LNCaP clone FGC (cell line): ENCODE results near the gene DGKZ.

Experiments
- DNase-seq: peaks from one replicate; pipeline ENCODE4 v3.0.0-alpha.2; 2011; ENCODE audit warnings: low read depth
- H3K4me3 ChIP-seq: 2 replicates; pipeline ENCODE4 v1.5.1; 2011; ENCODE audit warnings: mild to moderate bottlenecking, low read depth, low read length, control low read depth
- CTCF ChIP-seq: IDR thresholded peaks from 2 replicates; pipeline ENCODE4 v1.5.1; 2012; ENCODE audit warnings: mild to moderate bottlenecking; ENCODE audit not compliant: control insufficient read depth, insufficient read depth; ENCODE audit errors: extremely low read depth

The DGKZ gene

DNA sequence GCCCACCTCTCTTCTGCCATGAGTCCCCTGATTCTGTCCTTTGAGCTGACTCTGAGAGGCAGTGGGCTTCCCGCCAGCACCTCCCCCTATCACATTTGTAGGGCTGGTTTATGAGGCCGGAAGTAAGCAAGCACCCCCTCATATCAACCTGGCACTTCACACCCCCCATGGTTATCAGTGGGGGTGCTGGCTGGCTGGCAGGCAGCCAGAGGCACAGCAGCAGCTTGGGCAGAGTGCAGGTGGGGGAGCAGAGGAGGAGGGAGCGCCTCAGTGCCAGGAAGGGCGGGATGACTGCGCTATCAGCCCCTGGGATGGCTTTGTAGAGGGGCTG, 67.2 kb downstream of the DGKZ start:
- TF ChIP-seq CTCF: no peak
- no peak for DNase-seq
- H3K4me3 ChIP-seq: no peak overlapping the region

DNA sequence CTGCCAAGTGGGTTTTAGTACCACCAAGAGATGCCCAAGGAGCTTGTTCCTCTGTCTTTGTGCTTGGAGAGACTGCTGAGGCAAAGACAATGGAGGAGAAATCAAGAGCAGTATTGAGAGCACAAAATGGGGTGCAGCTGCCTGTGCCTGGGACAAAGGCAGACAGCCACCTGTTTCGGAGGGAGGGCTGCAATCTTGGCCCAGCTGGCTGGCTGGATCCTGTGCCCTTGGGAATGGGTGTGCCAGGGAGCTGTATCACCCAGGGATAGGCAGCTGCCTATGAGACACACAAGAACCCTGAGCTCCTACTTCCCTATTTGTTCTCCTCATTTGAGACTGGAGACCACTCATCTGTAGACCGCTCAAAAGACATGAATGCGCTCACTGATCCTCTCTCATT, 67.6 kb downstream of the DGKZ start:
- no peak overlapping the region for H3K4me3 ChIP-seq
- TF ChIP-seq CTCF: no peak
- no peak for DNase-seq

GRCh38 chr11:46417711-46418110, 70.4 kb downstream of the DGKZ start:
- TF ChIP-seq CTCF: no peak
- H3K4me3 ChIP-seq: no peak overlapping the region
- DNase-seq: no peak

DNA sequence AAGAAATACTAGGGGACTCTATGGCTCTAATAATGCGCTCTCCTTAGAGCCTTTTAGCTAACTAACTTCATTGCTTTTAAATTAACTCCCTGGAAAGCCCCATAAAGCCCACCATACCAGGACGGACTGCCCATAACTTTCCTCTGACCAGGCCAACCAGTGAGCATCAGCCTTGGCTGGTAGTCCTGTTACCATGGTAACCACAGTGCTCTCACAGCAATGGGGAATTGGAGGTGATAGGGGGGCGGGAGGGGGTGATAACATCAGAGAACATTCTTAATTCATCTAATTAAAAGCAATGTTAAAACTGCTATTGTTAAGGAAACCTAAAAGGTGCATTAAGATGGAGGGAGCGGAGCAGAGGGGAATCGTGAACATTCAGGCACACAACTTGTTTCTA, 71.5 kb downstream of the DGKZ start:
- no peak for TF ChIP-seq CTCF
- H3K4me3 ChIP-seq: no peak overlapping the region
- no peak for DNase-seq

- no peak for TF ChIP-seq CTCF
- no peak overlapping the region for H3K4me3 ChIP-seq
- no peak for DNase-seq
These were observed 73.2 kb downstream of the DGKZ start for GRCh38 chr11:46420513-46420912.

DNA sequence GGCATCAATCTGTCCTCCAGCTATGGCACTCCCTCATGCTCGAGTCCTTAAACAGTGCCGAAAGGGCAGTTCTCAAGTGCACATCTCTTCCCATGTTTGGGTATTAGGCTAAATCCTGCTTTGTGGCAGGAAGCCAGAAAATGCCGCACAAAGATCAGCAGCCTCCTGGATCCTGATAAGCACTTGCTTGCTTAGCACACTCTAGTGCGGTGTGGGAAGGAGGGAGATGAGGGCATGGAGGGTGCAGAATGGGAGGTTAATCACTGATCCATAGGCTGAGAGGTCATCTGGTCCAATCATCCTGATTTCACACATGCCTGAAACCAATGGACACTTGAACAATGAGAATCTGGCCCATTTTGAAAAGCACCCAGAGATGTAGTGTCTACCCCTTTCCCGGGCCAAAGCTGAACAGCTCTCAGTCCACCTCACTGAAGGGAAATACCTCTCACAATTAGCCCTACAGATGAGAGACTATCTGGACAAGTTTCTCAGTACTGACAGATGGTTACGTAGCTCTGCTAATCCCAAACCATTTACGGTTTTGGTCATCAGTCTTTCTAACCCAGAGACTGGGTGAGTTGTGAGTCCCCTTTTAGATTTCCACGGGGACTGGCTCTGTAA, 74.1 kb downstream of the DGKZ start:
- no peak for DNase-seq
- TF ChIP-seq CTCF: no peak
- no peak overlapping the region for H3K4me3 ChIP-seq

- DNase-seq: peak; percentile 56
- no peak for TF ChIP-seq CTCF
These were observed 75.3 kb downstream of the DGKZ start for GRCh38 chr11:46422588-46422987.

More at GRCh38 chr11:46422588-46422987, 75.3 kb downstream of the DGKZ start:
- H3K4me3 ChIP-seq: no peak overlapping the region
